Lower leg skin (tissue), 4 donors: Measurements from ENCODE around the gene CA12. TPM values are rescaled to one million over a fixed set of nuclear protein-coding genes. Genes with fewer than 3 reads are reported as not detected.

Experiments
- DNase-seq, 2 donors: peaks; one replicate each; pipeline ENCODE4 v3.0.0-alpha.2; 2019; ENCODE audit warnings: low spot score in 2 of 2
- H3K4me3 ChIP-seq: fragments of 200-600 bp; sonication (generic); 2 replicates; pipeline ENCODE4 v1.5.1; 2017; ENCODE audit warnings: mild to moderate bottlenecking, low read depth; ENCODE audit not compliant: poor library complexity, severe bottlenecking
- CTCF ChIP-seq, 3 donors: fragments of 450-650 bp; IDR thresholded peaks; one replicate each; pipeline ENCODE4 v1.5.1; 2016; ENCODE audit warnings: antibody characterized with exemption in 3 of 3, mild to moderate bottlenecking in 3 of 3, moderate library complexity in 2 of 3
- POLR2A ChIP-seq, 2 donors: fragments of 450-650 bp; IDR thresholded peaks; one replicate each; pipeline ENCODE4 v1.6.1; 2016 to 2017; ENCODE audit warnings: antibody characterized with exemption in 2 of 2, mild to moderate bottlenecking in 1 of 2, moderate library complexity in 1 of 2
- WGBS, 2 donors: methylation state at CpG; one replicate each; pipeline ENCODE4 v1.1.5; 2018; 5-methylcytosine and 5-hydroxymethylcytosine counted together
- intact Hi-C: fragments of 100-400 bp; cut with DNase I; formaldehyde crosslinking; loops from one replicate; pipeline ENCODE4 v1.15.0; 2023; ENCODE audit warnings: low total_unique reads
- total RNA-seq, 4 donors: library from RNA; depleted of rRNA; stranded (reverse); fragments of >200 nt; gene quantifications; one replicate each; pipeline ENCODE4 v1.1.0, GENCODE V29; 2016

Gene CA12
- total RNA-seq, 4 donors from 2014 or later = 144 to 253 (median 213) TPM

GRCh38 chr15:63358241-63359029, 23.2 kb downstream of the CA12 start:
- WGBS, 2 donors = 82 to 88% methylated on average over 15 of the region's 15 CpGs
- no peak for DNase-seq
- no peak overlapping the region for H3K4me3 ChIP-seq
- no peak for TF ChIP-seq POLR2A (IDR thresholded peaks at IDR 0.05)
- no peak for TF ChIP-seq CTCF (IDR thresholded peaks at IDR 0.05)
- intact Hi-C loops = no loop called here

GRCh38 chr15:63357731-63358130, 23.9 kb downstream of the CA12 start:
- H3K4me3 ChIP-seq = no peak overlapping the region
- WGBS, 2 donors = 52 to 68% methylated on average over 3 of the region's 3 CpGs
- no peak for DNase-seq
- no peak for TF ChIP-seq POLR2A (IDR thresholded peaks at IDR 0.05)
- no peak for TF ChIP-seq CTCF (IDR thresholded peaks at IDR 0.05)
- intact Hi-C loops = no loop called here

GRCh38 chr15:63357061-63357460, 24.6 kb downstream of the CA12 start:
- no peak for TF ChIP-seq CTCF (IDR thresholded peaks at IDR 0.05)
- TF ChIP-seq POLR2A (IDR thresholded peaks at IDR 0.05) = no peak
- intact Hi-C loops = no loop called here
- H3K4me3 ChIP-seq = no peak overlapping the region
- WGBS, 2 donors = 43 to 47% methylated on average over 4 of the region's 4 CpGs
- no peak for DNase-seq

GRCh38 chr15:63354821-63355650, 26.6 kb downstream of the CA12 start:
- no peak for DNase-seq
- intact Hi-C loops = no loop called here
- WGBS, 2 donors = 49 to 54% methylated on average over 17 to 22 of the region's 22 CpGs
- TF ChIP-seq CTCF (IDR thresholded peaks at IDR 0.05) (no peak), POLR2A (IDR thresholded peaks at IDR 0.05) (no peak)
- no peak overlapping the region for H3K4me3 ChIP-seq

GRCh38 chr15:63353887-63354286, 27.8 kb downstream of the CA12 start:
- no peak for DNase-seq
- 89% methylated on average over 5 of the region's 5 CpGs for WGBS, 2 donors
- intact Hi-C loops = no loop called here
- no peak overlapping the region for H3K4me3 ChIP-seq
- TF ChIP-seq POLR2A (IDR thresholded peaks at IDR 0.05) (no peak), CTCF (IDR thresholded peaks at IDR 0.05) (no peak)
